Heart left ventricle (tissue), 16 donors: Measurements from ENCODE around the gene TBC1D4. TPM values are rescaled to one million over a fixed set of nuclear protein-coding genes. Genes with fewer than 3 reads are reported as not detected.

Source experiments
- ATAC-seq, 4 donors: fragments of 200-7000 bp; cut with Tn5 transposase; one replicate each; pipeline ENCODE4 v1.9.1; 2020 to 2022; ENCODE audit warnings: moderate library complexity in 4 of 4, mild to moderate bottlenecking in 3 of 4, moderate number of reproducible peaks in 1 of 4
- DNase-seq, 5 donors: peaks; one replicate each; pipeline ENCODE4 v3.0.0-alpha.2; 2020
- H3K27ac ChIP-seq, 12 donors: fragments of 200-600 bp; sonication (generic) in 4 of 12; one replicate each; pipeline versions ENCODE4 v1.5.0 to v1.8.0; 2016 to 2022; ENCODE audit warnings: mild to moderate bottlenecking in 2 of 12
- H3K27me3 ChIP-seq, 9 donors: fragments of 200-600 bp; sonication (generic) in 2 of 9; one replicate each; pipeline versions ENCODE4 v1.5.1 to v1.8.0; 2016 to 2022; ENCODE audit warnings: mild to moderate bottlenecking in 3 of 9
- H3K36me3 ChIP-seq, 9 donors: fragments of 200-600 bp; sonication (generic) in 2 of 9; one replicate each; pipeline versions ENCODE4 v1.5.0 to v1.8.0; 2018 to 2022; ENCODE audit warnings: mild to moderate bottlenecking in 2 of 9
- H3K4me1 ChIP-seq, 12 donors: fragments of 200-600 bp; sonication (generic) in 4 of 12; one replicate each; pipeline versions ENCODE4 v1.5.0 to v1.8.0; 2016 to 2022; ENCODE audit warnings: mild to moderate bottlenecking in 3 of 12
- H3K4me3 ChIP-seq, 12 donors: fragments of 200-600 bp; sonication (generic) in 4 of 12; one replicate each; pipeline versions ENCODE4 v1.5.0 to v1.8.0; 2017 to 2022; ENCODE audit warnings: mild to moderate bottlenecking in 9 of 12, moderate library complexity in 4 of 12
- H3K9me3 ChIP-seq, 12 donors: fragments of 200-600 bp; sonication (generic) in 4 of 12; one replicate each; pipeline versions ENCODE4 v1.5.0 to v1.8.0; 2016 to 2022; ENCODE audit warnings: mild to moderate bottlenecking in 1 of 12
- POLR2A ChIP-seq, 2 donors: fragments of 450-650 bp; IDR thresholded peaks; one replicate each; pipeline ENCODE4 v1.6.1; 2017; ENCODE audit warnings: antibody characterized with exemption in 2 of 2, mild to moderate bottlenecking in 2 of 2, moderate library complexity in 2 of 2
- whole genome bisulfite sequencing, 4 donors: extraction: QIAGEN DNeasy Blood & Tissue Kit in 2 of 4; methylation state at CpG; one replicate each; pipeline versions ENCODE4 v1.1.5 to v1.1.7; 2013 to 2018; 5-methylcytosine and 5-hydroxymethylcytosine counted together
- intact Hi-C, 10 donors: fragments of 100-400 bp; cut with DNase I; formaldehyde crosslinking; loops; one replicate each; pipeline versions ENCODE4 v1.11.1 to v1.14.2; 2022
- polyA plus RNA-seq, 2 donors: library from polyadenylated mRNA; stranded (reverse); fragments of 200-250 nt; gene quantifications; one replicate each; pipeline ENCODE4 v1.2.3, GENCODE V29; 2013
- total RNA-seq, 9 donors: library from RNA; depleted of rRNA in 2 of 9; stranded (reverse); fragments of >200 nt in 2 of 9; fragmentation: NEBNext Ultra II Directional in 3 of 9; extraction: Animal tissue kit (Norgen Biotek cat#: 25700) in 3 of 9; gene quantifications; one replicate each; pipeline versions ENCODE4 v1.1.0 to v1.2.4, GENCODE V29; 2016 to 2023
- TF ChIP-seq, protein P1 (sequence below), 12 donors: fragments of 200-600 bp; sonication (generic) in 4 of 12; IDR thresholded peaks; one replicate each; pipeline versions ENCODE4 v1.5.0 to v1.8.0; 2018 to 2022; ENCODE audit warnings: antibody characterized with exemption in 12 of 12, mild to moderate bottlenecking in 5 of 12
- donor health status: ischemic (EF 13 %, LVEDD 7.1; RV severe dilation, severe dysfunction).
- donor health status: healthy with polysubstance abuse.
- donor health status: DM: no; HTN: yes; CAD: no.
- donor health status: DM: no; HTN: no; CAD: no.
- donor health status: ischemic (EF 25% LVEDD 6.9; RV normal size, moderate dysfunction).
- donor health status: ischemic (EF 25% LVEDD 5.7; RV mildly dilated, moderate dysfunction).
- donor health status: healthy.
- donor health status: DM: yes; HTN: yes; CAD: no.
- donor health status: ischemic (EF 35%, LVEDD 5.7; RV mildly dilated, moderate dysfunction).
- donor health status: nonischemic (EF 11% LVEDD 7.7; RV severe dilation, severe dysfunction).
- donor health status: DM: yes; HTN: yes; CAD: no.
- donor health status: PGD.
- donor health status: ischemic (EF 29% LVEDD 5.4; RV normal size, mild dysfunction).
- donor health status: nonischemic (EF 23%, LVEDD 6.1; RV moderate dilation, normal function).

Gene TBC1D4
- total and polyA plus RNA-seq, 11 donors, result 26.8 to 158 (median 81.6) TPM

DNA sequence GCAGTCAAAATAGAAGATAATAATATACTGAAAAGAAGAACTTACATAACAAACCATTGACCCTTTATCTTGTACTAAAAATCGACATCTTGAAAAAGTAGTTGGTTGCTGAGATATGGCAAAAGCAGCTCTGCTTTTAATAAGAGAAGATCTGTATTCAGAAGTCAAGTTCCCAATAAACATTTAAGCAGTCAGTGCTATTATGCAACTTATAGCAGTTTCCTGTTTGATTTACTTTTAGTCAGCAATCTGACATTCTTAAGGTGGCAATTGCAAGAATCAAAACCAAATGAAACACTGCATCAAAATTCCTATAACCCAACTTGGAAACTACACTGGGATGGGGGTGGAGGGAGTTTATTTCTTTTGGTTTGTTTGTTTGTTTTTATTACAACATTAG is 165.5 kb downstream of the TBC1D4 start:
- H3K27ac ChIP-seq, result no peak overlapping the region
- DNase-seq (no peak), ATAC-seq (no peak)
- intact Hi-C loops, result no loop called here
- no peak overlapping the region for H3K4me3 ChIP-seq
- no peaks in the 10 kb centered on the region for H3K27me3 ChIP-seq
- TF ChIP-seq, protein P1, sequence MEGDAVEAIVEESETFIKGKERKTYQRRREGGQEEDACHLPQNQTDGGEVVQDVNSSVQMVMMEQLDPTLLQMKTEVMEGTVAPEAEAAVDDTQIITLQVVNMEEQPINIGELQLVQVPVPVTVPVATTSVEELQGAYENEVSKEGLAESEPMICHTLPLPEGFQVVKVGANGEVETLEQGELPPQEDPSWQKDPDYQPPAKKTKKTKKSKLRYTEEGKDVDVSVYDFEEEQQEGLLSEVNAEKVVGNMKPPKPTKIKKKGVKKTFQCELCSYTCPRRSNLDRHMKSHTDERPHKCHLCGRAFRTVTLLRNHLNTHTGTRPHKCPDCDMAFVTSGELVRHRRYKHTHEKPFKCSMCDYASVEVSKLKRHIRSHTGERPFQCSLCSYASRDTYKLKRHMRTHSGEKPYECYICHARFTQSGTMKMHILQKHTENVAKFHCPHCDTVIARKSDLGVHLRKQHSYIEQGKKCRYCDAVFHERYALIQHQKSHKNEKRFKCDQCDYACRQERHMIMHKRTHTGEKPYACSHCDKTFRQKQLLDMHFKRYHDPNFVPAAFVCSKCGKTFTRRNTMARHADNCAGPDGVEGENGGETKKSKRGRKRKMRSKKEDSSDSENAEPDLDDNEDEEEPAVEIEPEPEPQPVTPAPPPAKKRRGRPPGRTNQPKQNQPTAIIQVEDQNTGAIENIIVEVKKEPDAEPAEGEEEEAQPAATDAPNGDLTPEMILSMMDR (IDR thresholded peaks at IDR 0.05), result no peak
- no peak for TF ChIP-seq POLR2A (IDR thresholded peaks at IDR 0.05)
- WGBS, 4 donors, result 45 to 54% (median 49%) methylated on average over 1 of the region's 1 CpG
- H3K9me3 ChIP-seq, result no peaks in the 10 kb centered on the region
- peaks cover 0 to 32% (median 13%) of the 10 kb centered on the region in 9 donors for H3K36me3 ChIP-seq
- H3K4me1 ChIP-seq, result peaks cover 0 to 32% (median 9%) of the 10 kb centered on the region in 12 donors

DNA sequence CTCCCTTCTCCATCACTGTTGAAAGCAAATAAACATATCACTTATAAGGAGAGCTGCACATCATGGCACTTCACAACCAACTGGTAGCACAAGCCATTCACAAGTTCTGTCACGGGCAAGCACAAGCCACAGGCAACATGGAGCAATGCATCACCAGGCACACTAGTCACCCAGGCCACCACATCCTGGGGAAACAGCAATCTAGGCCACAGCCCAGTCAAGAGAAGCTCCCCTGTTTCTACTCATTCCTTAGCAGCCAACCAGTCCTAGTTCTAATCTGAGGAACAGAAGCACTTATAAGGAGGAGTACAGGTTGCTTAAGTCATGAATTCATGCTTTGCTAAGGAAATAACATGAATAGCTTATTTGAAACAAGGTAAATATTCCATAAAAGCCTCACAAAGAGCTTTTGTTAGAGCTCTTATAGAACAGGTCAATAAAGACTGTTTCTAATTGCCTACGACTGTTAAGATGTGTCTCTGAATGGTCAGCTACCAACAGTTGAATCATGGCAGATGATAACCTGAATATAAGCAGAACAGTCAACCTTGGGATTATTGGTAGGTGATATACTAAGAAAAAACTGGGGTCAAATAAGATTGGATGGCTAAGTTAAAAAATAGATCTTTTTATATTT is 169.0 kb downstream of the TBC1D4 start:
- Histone ChIP-seq H3K9me3 (no peaks in the 10 kb centered on the region), H3K27ac (no peak overlapping the region), H3K27me3 (no peaks in the 10 kb centered on the region), H3K4me1 (peaks cover 0 to 17% (median 5%) of the 10 kb centered on the region in 12 donors), H3K4me3 (no peak overlapping the region), H3K36me3 (peaks cover 0 to 51% (median 28%) of the 10 kb centered on the region in 9 donors)
- intact Hi-C loops, result no loop called here
- DNase-seq (no peak), ATAC-seq (no peak)
- WGBS, 4 donors, result 93 to 100% (median 96%) methylated on average over 2 of the region's 2 CpGs
- TF ChIP-seq, protein P1 (IDR thresholded peaks at IDR 0.05), result no peak
- no peak for TF ChIP-seq POLR2A (IDR thresholded peaks at IDR 0.05)

DNA sequence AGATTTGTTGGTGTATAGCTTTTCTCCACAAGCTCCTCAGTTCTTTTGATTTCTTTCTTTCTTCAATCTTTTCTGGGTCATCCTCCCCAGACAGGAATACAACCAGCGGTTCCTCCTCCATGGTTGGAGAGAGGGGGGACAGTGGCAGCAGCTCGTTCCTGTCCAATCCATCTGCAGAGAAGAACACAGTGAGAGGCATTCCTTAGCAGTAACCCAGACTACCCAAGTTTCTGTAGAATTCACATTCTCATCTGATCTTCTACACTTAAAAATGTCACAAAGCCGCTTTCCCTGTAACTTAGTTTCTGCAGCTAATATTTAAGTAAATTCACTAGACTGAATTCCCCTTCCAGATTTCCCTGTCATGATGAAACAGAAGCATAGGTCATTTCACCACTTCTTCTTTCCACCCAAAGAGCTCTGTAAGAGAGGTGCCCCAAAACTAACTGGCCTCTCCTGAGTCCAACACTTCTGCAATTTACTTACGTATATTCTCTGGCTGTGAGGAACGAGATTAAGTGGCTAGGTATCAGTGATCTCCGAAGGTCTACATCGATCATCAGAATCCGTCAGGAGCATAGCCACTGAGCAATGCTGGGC is 171.9 kb downstream of the TBC1D4 start:
- no peak for DNase-seq
- WGBS, 4 donors, result 91 to 97% (median 95%) methylated on average over 8 of the region's 8 CpGs
- H3K9me3 ChIP-seq, result no peaks in the 10 kb centered on the region
- H3K4me1 ChIP-seq, result peaks cover 0 to 11% (median 6%) of the 10 kb centered on the region in 12 donors
- no peak for ATAC-seq
- H3K36me3 ChIP-seq, result peaks cover 0 to 69% (median 28%) of the 10 kb centered on the region in 9 donors
- no peak overlapping the region for H3K27ac ChIP-seq
- intact Hi-C loops, result no loop called here
- no peak overlapping the region for H3K4me3 ChIP-seq
- no peak for TF ChIP-seq POLR2A (IDR thresholded peaks at IDR 0.05)
- TF ChIP-seq, protein P1 (IDR thresholded peaks at IDR 0.05), result no peak
- H3K27me3 ChIP-seq, result no peaks in the 10 kb centered on the region

DNA sequence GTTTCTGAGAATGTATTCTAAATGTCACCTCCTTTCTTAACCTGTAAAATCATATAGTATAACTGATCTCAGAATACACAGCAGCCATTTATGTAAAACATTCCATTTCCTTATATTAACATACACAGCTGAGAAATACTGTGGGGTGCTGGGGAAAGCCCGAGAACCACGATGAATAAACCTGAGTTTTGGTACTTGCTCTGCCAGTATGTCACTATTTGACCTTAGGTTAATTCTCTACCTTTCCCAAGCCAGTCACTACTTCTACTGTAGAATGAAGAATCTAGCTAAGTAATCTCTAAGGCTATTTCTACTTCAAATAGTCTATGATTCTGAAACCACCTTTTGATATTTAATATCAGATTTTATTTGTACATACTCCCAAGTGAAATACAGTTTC is 173.7 kb downstream of the TBC1D4 start:
- no peaks in the 10 kb centered on the region for H3K9me3 ChIP-seq
- H3K4me1 ChIP-seq, result peaks cover 0 to 23% (median 10%) of the 10 kb centered on the region in 12 donors
- H3K36me3 ChIP-seq, result peaks cover 0 to 69% (median 28%) of the 10 kb centered on the region in 9 donors
- no peaks in the 10 kb centered on the region for H3K27me3 ChIP-seq
- H3K4me3 ChIP-seq, result no peak overlapping the region
- TF ChIP-seq, protein P1 (IDR thresholded peaks at IDR 0.05), result no peak
- TF ChIP-seq POLR2A (IDR thresholded peaks at IDR 0.05), result no peak
- WGBS, 4 donors, result 94 to 98% (median 95%) methylated on average over 2 of the region's 2 CpGs
- DNase-seq (no peak), ATAC-seq (no peak)
- intact Hi-C loops, result no loop called here
- no peak overlapping the region for H3K27ac ChIP-seq
